Endothelial cell of umbilical vein (primary cell): Measurements from ENCODE around the gene KRT33A. TPM values are rescaled to one million over a fixed set of nuclear protein-coding genes. Genes with fewer than 3 reads are reported as not detected.

Experiments used
- BruUV-seq: library from RNA; stranded (reverse); fragments of 400-500 nt; replicated peaks from 2 replicates; lab custom pipeline; 2021; lab: Mats Ljungman, UMichigan
- CTCF ChIA-PET: fragments of 300-600, 350-600 bp; sonication (Branson Sonifier 250); formaldehyde crosslinking; loops from one replicate; lab custom pipeline; 2021; ENCODE audit warnings: antibody characterized with exemption, inconsistent platforms; lab: Charles Lee
- POLR2A ChIA-PET: fragments of 300-600, 350-600 bp; sonication (Branson Sonifier 250); formaldehyde crosslinking; loops from one replicate; lab custom pipeline; 2021; ENCODE audit warnings: antibody characterized with exemption, inconsistent platforms; lab: Charles Lee
- DNase-seq: peaks from one replicate; pipeline ENCODE4 v3.0.0-alpha.2; 2011; ENCODE audit warnings: low read depth, low spot score
- FAIRE-seq: peaks from 2 replicates; lab custom pipeline; 2011; peaks lifted over from hg19 to GRCh38; lab: Jason Lieb, UNC
- H2AFZ ChIP-seq: 2 replicates; pipeline ENCODE4 v1.6.0; 2012; ENCODE audit warnings: low read depth, low read length, control low read depth, inconsistent platforms
- H3K27ac ChIP-seq: 2 replicates; pipeline ENCODE4 v1.5.1; 2011; ENCODE audit warnings: low read depth, mild to moderate bottlenecking, control low read depth, low read length, moderate library complexity; ENCODE audit not compliant: insufficient read depth
- H3K27me3 ChIP-seq, 2 experiments: 2 replicates each; pipeline versions ENCODE4 v1.6.0 to v1.6.1; 2011; ENCODE audit warnings: low read length in 2 of 2, mixed read lengths in 1 of 2; ENCODE audit not compliant: control insufficient read depth in 2 of 2, insufficient read depth in 2 of 2
- H3K36me3 ChIP-seq, 2 experiments: 2 replicates in 1 of 2; 3 replicates in 1 of 2; pipeline ENCODE4 v1.5.1; 2011; ENCODE audit warnings: low read length in 2 of 2, mild to moderate bottlenecking in 1 of 2, moderate library complexity in 1 of 2; ENCODE audit not compliant: control insufficient read depth in 2 of 2, insufficient read depth in 2 of 2; ENCODE audit errors: extremely low read depth in 1 of 2
- H3K4me1 ChIP-seq: 3 replicates; pipeline ENCODE4 v1.5.1; 2011; ENCODE audit warnings: mild to moderate bottlenecking, low read length; ENCODE audit not compliant: control insufficient read depth, insufficient read depth; ENCODE audit errors: extremely low read depth
- H3K4me2 ChIP-seq: 2 replicates; pipeline ENCODE4 v1.6.1; 2011; ENCODE audit warnings: low read length, control low read depth, mixed read lengths; ENCODE audit not compliant: insufficient read depth
- H3K4me3 ChIP-seq, 3 experiments: fragments of 200-600 bp in 1 of 3; sonication (generic), shearing (Covaris generic) in 1 of 3; replicated peaks in 1 of 3; 2 replicates each; pipeline ENCODE4 v1.5.1; 2011 to 2016; ENCODE audit warnings: control low read depth in 3 of 3, low read length in 3 of 3, mild to moderate bottlenecking in 2 of 3, inconsistent platforms in 1 of 3, low read depth in 1 of 3, moderate library complexity in 1 of 3; ENCODE audit not compliant: insufficient read depth in 1 of 3
- H3K79me2 ChIP-seq: 2 replicates; pipeline ENCODE4 v1.6.0; 2012; ENCODE audit warnings: low read length, inconsistent platforms; ENCODE audit not compliant: control insufficient read depth, insufficient read depth
- H3K9ac ChIP-seq: replicated peaks from 2 replicates; pipeline ENCODE3; 2011; ENCODE audit warnings: low read length, control low read depth; ENCODE audit not compliant: insufficient read depth; ENCODE audit errors: extremely low read depth
- H3K9me1 ChIP-seq: replicated peaks from 3 replicates; pipeline ENCODE4 v1.6.0; 2011; ENCODE audit warnings: mild to moderate bottlenecking, low read length; ENCODE audit not compliant: control insufficient read depth, insufficient read depth; ENCODE audit errors: extremely low read depth
- H3K9me3 ChIP-seq: replicated peaks from 2 replicates; pipeline ENCODE4 v1.5.1; 2012; ENCODE audit warnings: low read length, inconsistent platforms; ENCODE audit not compliant: control insufficient read depth, insufficient read depth
- H4K20me1 ChIP-seq: replicated peaks from 2 replicates; pipeline ENCODE3; 2011; ENCODE audit warnings: mild to moderate bottlenecking, low read length; ENCODE audit not compliant: control insufficient read depth, insufficient read depth; ENCODE audit errors: extremely low read depth
- EZH2 ChIP-seq: IDR thresholded peaks from 2 replicates; pipeline ENCODE4 v1.6.1; 2012; ENCODE audit warnings: borderline replicate concordance, low read depth, mild to moderate bottlenecking, moderate library complexity, low read length, inconsistent platforms; ENCODE audit not compliant: severe bottlenecking
- FOS ChIP-seq: IDR thresholded peaks from 2 replicates; pipeline ENCODE4 v1.6.1; 2011; ENCODE audit warnings: mild to moderate bottlenecking, low read length, moderate library complexity, borderline replicate concordance; ENCODE audit not compliant: insufficient read depth
- GATA2 ChIP-seq: IDR thresholded peaks from 2 replicates; pipeline ENCODE4 v1.7.0; 2011; ENCODE audit warnings: low read depth, mild to moderate bottlenecking, moderate library complexity, mixed read lengths, low read length; ENCODE audit not compliant: insufficient read length, insufficient read depth
- JUN ChIP-seq: IDR thresholded peaks from 2 replicates; pipeline ENCODE4 v1.6.1; 2011; ENCODE audit warnings: borderline replicate concordance, low read depth; ENCODE audit not compliant: insufficient read length, insufficient read depth
- MYC ChIP-seq: IDR thresholded peaks from one replicate; pipeline ENCODE4 v1.6.1; 2011; ENCODE audit warnings: mild to moderate bottlenecking, low read depth, low read length
- POLR2A ChIP-seq: IDR thresholded peaks from 2 replicates; pipeline ENCODE4 v1.6.1; 2012; ENCODE audit warnings: low read depth, mild to moderate bottlenecking, control low read depth, low read length
- POLR2AphosphoS5 ChIP-seq: IDR thresholded peaks from 2 replicates; pipeline ENCODE4 v1.6.1; 2012; ENCODE audit warnings: low read depth, mild to moderate bottlenecking, control low read depth, low read length, moderate library complexity; ENCODE audit not compliant: insufficient read depth
- dilution Hi-C: fragments of 300-500 bp; cut with MboI; formaldehyde crosslinking; loops from one replicate; pipeline ENCODE4 v1.15.0; 2019; ENCODE audit warnings: low sequenced_read_pairs; ENCODE audit not compliant: extremely low pct_ligation_motif_present
- intact Hi-C: fragments of 100-400 bp; cut with micrococcal nuclease; formaldehyde crosslinking; loops from one replicate; pipeline ENCODE4 v1.10.0; 2022
- polyA plus RNA-seq, 4 experiments: library from polyadenylated mRNA; depleted of rRNA in 3 of 4; stranded (reverse) in 3 of 4; unstranded in 1 of 4; fragments of >200 nt; gene quantifications; 2 replicates each; pipeline versions ENCODE4 v1.2.1 to v1.2.3, GENCODE V29; 2011 to 2012; ENCODE audit warnings: missing spikeins in 1 of 4
- total RNA-seq: library from RNA; stranded (reverse); gene quantifications from 2 replicates; pipeline ENCODE4 v1.2.3, GENCODE V29; 2021
- TF ChIP-seq, protein P1 (sequence below): IDR thresholded peaks from 2 replicates; pipeline ENCODE4 v1.6.1; 2011; ENCODE audit not compliant: insufficient read depth, insufficient read length
- TF ChIP-seq, protein P2 (sequence below), 2 donors: IDR thresholded peaks; 1 replicate in 1 of 2; 2 replicates in 1 of 2; pipeline ENCODE4 v1.5.1; 2011; ENCODE audit warnings: low read length in 2 of 2, mild to moderate bottlenecking in 2 of 2, moderate library complexity in 2 of 2, control low read depth in 1 of 2, inconsistent platforms in 1 of 2, low read depth in 1 of 2; ENCODE audit not compliant: insufficient read depth in 1 of 2; ENCODE audit errors: extremely low read depth in 1 of 2

KRT33A gene
- total and polyA plus RNA-seq, 2 donors (not counting 3 experiments of a cell fraction or from before 2014, with no cell fraction given), result not detected

DNA sequence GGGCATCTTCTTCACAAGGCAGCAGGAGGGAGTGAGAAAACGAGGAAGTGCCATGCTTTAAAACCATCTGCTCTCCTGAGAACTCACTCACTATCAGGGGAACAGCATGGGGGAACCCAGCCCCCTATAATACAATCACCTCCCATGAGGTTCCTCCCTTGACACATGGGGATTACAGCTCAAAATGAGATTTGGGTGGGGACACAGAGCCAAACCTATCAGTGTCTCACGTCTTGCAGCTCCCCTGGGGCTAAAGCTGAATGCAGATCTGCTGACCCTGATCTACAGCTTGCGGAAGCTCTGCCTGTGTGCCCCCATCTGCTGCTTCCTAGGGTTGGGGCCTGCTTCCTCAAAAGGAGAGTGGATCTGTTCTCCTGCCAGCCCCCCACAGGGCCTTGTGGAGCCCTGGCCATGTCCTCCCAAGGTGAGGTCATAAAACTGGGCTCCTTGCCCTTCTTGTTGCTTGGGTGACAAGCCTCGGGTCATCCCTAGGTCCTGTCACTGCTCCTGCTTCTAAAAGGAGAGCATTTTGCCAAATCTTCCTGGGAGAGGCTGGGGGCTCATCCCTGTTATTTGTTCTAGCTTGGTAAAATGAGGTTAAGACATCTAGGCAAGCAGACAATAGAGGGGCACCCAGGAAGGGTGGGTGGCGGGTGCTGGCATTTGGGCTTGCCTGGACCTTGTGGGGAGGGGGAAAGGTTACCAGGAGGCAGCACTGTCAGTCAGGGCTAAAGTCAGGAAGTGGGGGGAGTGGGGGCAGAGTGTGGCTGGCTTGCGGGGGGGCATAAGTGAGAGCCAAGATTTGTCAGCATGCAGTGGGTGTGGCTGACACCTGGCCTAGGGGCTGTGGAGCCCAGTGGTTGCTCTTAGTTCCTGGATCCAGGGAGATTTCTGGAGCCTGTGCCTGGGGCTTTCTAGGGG is 16.0 kb downstream of the KRT33A start:
- no peaks in the 10 kb centered on the region for H4K20me1 ChIP-seq
- intact Hi-C loops, result no loop called here
- no peaks in the 10 kb centered on the region for H3K9me1 ChIP-seq
- H3K36me3 ChIP-seq, result no peaks in the 10 kb centered on the region
- dilution Hi-C loops, result no loop called here
- H3K27me3 ChIP-seq, result no peaks in the 10 kb centered on the region
- DNase-seq (no peak), FAIRE-seq (no peak)
- no peak overlapping the region for H3K4me2 ChIP-seq
- H3K4me1 ChIP-seq, result no peaks in the 10 kb centered on the region
- CTCF ChIA-PET, result no interaction called here
- no TSS peak for BruUV-seq
- no peak overlapping the region for H3K9ac ChIP-seq
- no peaks in the 10 kb centered on the region for H3K9me3 ChIP-seq
- H3K27ac ChIP-seq, result no peak overlapping the region
- TF ChIP-seq EZH2, result no peak
- no peak for TF ChIP-seq POLR2AphosphoS5
- TF ChIP-seq FOS, result no peak
- TF ChIP-seq JUN, result no peak
- TF ChIP-seq MYC, result no peak
- TF ChIP-seq POLR2A, result no peak
- TF ChIP-seq, protein P1, sequence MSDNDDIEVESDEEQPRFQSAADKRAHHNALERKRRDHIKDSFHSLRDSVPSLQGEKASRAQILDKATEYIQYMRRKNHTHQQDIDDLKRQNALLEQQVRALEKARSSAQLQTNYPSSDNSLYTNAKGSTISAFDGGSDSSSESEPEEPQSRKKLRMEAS, result no peak
- TF ChIP-seq, protein P2, sequence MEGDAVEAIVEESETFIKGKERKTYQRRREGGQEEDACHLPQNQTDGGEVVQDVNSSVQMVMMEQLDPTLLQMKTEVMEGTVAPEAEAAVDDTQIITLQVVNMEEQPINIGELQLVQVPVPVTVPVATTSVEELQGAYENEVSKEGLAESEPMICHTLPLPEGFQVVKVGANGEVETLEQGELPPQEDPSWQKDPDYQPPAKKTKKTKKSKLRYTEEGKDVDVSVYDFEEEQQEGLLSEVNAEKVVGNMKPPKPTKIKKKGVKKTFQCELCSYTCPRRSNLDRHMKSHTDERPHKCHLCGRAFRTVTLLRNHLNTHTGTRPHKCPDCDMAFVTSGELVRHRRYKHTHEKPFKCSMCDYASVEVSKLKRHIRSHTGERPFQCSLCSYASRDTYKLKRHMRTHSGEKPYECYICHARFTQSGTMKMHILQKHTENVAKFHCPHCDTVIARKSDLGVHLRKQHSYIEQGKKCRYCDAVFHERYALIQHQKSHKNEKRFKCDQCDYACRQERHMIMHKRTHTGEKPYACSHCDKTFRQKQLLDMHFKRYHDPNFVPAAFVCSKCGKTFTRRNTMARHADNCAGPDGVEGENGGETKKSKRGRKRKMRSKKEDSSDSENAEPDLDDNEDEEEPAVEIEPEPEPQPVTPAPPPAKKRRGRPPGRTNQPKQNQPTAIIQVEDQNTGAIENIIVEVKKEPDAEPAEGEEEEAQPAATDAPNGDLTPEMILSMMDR (IDR thresholded peaks at IDR 0.05; ENCODE audit: extremely low read depth in 1 of 2, insufficient read depth in 1 of 2, low read depth in 1 of 2, low read length in 2 of 2), result no peak
- TF ChIP-seq GATA2, result no peak
- POLR2A ChIA-PET, result no interaction called here
- H3K79me2 ChIP-seq, result no peaks in the 10 kb centered on the region
- H2AFZ ChIP-seq, result no peak overlapping the region
- H3K4me3 ChIP-seq, result no peak overlapping the region
